GM21576 (cell line): ENCODE results near the gene H19.

Experiments used
- ATAC-seq: cut with Tn5 transposase; IDR thresholded peaks from one replicate; pipeline ENCODE4 v1.9.1; 2021; ENCODE audit warnings: mild to moderate bottlenecking, moderate library complexity; ENCODE audit not compliant: unreplicated experiment

Gene H19

DNA sequence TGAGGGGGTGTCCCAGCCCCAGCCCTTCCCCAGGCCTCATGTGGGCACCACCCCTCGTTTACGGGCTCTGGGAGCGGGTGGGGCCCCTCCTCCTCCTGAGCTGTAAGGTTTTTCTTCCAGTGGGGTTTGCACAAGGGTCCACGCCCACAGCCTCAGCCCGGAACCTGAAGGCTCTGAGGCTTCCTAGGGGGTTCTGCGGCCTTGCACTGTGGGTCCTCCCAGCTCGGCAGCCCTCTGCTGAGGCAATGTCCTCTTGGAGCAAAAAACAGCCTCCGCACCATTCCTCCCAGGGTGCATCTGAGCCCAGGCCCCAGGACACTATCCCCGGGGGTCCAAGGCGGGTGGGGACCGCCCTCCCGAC is 14.1 kb downstream of the H19 start:
- no peak for ATAC-seq

DNA sequence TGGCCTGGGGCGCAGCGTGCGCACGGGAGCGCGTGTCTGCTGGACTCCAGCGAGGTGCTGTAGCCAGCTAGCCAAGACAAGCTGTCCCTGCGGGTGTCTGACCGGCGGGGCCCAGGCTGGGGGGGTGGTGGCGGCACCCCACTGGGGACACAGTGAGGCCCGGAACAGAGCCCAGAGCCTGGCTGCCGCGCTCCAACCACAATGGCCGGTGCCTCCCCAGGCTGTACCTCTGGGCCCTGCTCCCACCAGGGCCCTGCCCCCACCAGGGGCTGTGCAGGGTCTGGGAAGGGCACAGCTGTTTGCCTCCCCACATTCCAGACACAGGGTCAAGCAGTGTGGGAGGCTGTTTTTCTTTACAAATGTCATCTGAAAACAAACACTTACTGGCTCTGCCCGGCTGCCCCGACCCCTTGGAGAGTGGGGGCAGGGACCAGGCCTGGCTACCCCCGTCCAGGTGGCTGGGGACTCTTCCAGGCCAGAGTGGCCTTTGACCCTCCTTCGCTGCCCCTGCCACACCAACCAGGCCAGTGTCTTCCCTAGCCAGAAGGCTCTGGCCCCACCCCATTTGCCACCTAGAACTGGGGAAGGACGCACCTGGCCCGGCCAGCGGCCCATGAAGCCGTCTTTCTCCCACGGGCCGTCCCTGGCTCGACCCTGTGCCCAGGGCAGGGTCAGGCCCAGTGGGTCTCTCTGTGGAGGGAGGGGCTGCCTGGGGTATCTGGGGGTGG is 14.6 kb downstream of the H19 start:
- no peak for ATAC-seq

DNA sequence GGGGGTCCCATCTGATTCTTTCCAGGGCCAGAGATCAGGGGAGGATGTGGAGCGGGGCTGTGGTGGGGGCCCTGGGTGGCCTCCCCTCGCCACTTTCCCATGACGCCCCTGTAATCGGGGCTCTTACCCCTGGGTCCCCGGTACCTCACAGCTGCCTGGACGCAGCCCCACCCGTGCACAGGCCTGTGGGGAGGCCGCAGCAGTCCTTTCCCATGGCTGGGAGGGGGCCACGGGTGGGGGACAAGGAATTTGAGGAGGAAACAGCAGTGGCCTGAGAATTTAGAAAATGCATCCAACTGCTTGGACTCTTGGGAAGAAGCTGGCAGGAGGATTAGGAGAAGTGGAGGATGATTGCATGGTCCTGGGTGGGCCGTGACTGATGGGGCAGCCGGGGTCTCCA is 18.0 kb downstream of the H19 start:
- no peak for ATAC-seq

- no peak for ATAC-seq
These were observed 18.7 kb downstream of the H19 start for GRCh38 chr11:1978720-1979473.

DNA sequence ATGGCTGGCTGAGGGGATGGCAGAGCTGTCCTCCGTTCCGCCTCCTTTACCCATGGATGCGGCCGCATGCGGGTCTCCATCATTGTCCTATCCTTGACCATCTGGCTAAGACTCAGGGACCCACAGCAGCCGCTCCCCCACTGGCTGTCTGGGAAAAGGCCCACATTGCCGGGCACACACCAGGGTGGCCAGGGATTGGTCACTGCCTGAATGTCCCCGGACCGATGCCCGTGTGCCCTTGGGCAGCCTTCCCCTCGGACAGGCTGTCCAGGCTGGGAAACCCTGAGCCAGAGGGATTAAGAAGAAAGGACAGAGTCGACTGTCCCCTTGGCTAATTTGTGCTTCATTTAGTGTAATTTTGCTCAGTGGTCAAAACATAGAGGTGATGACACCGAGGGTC is 22.5 kb downstream of the H19 start:
- ATAC-seq, result no peak

- ATAC-seq, result no peak
These were observed 26.7 kb downstream of the H19 start for GRCh38 chr11:1970956-1971355.

GRCh38 chr11:1969776-1970175 is 27.9 kb downstream of the H19 start:
- ATAC-seq, result no peak

- ATAC-seq, result no peak
These were observed 28.6 kb downstream of the H19 start for GRCh38 chr11:1969035-1969434.

- no peak for ATAC-seq
These were observed 29.1 kb downstream of the H19 start for GRCh38 chr11:1968454-1969002.

DNA sequence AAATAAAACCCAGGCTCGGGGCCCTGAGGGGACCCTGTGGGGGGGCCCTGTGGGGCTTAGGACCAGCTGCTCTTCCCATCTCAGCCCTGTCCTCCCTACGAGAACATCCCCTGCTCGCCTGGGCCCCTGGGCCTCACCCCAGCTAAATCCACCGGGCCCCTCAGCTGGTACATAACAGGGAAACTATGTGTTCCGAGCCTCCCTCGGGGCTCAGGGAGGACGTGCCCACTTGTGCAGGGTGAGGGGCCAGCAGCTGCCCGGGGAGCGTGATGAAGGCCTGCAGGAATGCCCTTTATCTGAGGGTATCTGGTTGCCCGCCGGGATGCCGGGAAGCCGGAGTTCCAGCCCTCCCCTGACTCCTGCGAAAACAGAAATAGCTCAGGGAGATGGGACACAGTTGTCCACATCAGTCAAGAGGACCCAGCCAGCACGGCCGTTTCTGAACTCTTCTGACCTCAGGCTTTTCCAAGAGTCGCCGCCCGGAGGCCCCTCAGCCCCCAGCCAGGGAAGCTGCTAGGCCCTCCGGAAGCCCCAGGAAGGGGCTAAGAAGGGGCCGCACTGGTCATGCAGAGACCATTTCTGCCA is 29.9 kb downstream of the H19 start:
- no peak for ATAC-seq

DNA sequence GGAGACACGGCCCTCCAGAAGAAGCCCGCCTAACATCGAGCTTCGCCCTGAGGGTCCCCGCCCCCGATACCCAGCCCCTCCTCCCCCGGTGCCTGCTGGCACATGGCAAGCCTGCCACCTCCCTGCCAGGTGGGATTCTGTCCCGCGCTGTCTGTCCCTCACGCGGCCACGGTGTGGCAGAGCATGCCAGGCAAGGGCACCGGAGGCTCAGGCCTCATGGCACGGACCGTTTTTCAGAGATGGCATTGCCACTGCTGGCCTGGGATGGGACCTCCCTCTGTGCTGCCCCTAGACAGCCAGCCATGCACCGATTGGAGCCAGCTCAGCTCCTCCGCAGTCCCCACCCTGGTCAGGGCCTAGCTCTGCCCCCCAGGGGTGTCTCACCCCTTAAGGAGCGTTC is 31.1 kb downstream of the H19 start:
- no peak for ATAC-seq

GRCh38 chr11:1964955-1965354 is 32.7 kb downstream of the H19 start:
- ATAC-seq, result no peak

DNA sequence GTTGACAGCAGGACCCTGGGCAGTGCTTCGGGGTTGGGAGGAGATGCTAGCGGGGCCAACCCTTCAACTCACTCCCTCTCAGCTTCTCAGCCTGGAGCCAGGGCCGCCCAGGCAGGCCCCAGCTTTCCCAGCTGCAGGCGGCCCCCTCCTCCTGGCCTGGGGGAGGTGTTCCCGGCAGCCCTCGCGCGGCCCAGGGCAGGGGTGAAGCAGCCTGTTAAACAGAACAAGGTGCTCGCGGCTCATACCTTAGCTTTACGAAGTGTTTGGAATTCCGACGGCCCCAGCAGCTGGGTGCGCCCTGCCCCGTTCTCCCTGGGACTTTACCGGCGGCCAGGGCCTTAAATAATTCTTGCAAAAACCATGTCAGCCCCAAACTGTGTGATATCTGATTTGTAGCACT is 33.3 kb downstream of the H19 start:
- no peak for ATAC-seq

GRCh38 chr11:1963864-1964263 is 33.8 kb downstream of the H19 start:
- ATAC-seq, result no peak

GRCh38 chr11:1959786-1960185 is 37.9 kb downstream of the H19 start:
- ATAC-seq, result no peak

- ATAC-seq, result no peak
These were observed 39.3 kb downstream of the H19 start for GRCh38 chr11:1958367-1958766.

GRCh38 chr11:1953489-1954266 is 44.0 kb downstream of the H19 start:
- no peak for ATAC-seq

DNA sequence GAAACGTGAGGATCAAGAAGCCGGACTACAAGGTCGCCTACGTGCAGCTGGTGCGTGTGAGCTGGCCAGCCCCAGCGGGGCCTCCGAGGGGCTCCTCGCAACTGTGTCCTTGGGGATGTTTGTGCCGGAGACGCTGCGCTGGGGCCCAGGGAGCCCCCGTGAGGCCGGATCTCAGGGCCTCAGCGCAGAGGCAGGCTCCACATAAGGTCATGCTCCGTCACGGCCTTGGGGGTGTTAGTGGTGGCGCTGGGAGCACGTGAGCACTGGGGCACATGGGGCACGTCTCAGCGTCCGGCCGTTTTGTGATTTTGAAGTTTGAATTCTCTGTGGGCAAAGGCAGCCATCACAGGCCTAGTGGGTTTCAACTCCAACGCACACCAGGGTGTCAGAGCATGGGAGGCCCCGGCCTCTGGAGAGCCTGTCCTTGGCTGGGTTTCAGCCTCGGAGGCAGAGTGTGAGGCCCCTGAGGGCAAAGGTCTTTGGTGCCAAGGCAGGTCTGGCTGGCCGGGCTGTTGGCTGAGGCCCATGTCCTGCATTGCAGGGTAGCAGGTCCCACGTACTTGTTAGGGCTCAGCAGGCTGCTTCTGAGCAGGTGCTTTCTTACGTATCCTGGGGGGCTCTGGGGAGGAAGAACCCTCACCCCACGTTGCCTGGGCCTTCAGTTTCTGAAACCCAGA is 44.7 kb downstream of the H19 start:
- no peak for ATAC-seq

DNA sequence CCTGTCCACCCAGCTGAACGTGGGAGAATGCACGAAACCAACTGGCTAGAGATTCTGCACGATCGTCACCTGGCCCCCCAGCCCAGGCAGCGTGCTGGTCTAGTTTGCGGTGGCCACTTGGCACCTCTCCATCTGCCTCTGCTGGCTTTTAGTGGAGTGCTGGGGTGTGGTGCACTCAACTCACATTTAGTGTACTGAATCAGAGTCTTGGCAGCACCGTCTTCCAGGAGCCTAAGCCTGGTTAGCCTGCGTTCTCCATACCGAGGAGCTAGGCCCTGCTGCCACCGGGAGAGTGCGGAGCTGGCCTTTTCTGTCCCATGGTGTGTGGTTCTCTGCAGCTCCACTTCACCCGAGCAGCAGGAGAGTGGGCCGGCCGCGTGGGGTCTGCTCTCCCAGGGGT is 47.7 kb downstream of the H19 start:
- ATAC-seq, result no peak

DNA sequence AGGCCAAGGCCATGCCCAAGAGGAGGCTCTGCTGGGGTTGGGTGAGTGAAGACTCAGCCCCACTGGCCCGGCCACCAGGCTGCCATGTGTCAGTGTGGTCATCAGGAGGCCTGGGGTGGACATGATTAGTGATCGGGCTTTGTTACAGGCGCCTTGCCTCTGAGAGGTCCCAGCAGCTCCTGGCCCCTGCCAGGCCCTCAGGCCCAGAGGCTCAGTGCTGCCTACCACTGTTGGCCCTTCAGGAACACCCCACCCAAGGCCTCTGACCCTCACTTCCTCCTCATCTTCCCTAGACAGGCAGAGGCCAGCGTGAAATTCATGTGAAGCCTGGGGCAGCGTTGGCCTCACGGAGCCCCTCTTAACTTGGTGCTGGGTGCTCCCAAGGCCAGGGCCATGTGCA is 48.3 kb downstream of the H19 start:
- no peak for ATAC-seq

DNA sequence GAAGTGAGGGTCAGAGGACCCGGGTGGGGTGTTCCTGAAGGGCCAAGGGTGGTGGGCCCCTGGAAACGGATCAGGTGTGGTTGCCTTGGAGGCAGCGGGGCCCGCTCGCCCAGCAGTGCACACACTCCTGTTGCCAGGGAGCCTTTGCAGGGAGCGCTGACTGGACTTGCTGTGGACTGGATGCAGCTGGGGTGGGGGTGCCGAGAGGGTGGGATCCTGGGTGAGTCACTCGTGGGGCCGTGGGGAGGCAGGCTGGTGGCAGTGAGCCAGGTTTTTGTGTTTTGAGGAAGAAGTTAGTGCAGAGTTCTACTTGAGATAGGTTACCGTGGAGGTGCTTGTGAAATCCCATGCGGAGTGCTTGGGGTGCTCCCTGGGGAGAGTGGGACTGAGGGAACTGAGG is 49.3 kb downstream of the H19 start:
- ATAC-seq, result no peak
